HepG2 (cell line): ENCODE measurements around the gene HNRNPM. TPM values are rescaled to one million over a fixed set of nuclear protein-coding genes. Genes with fewer than 3 reads are reported as not detected.

Source experiments
- MXI1 ChIP-seq: IDR thresholded peaks from 3 replicates; pipeline ENCODE4 v1.6.1; 2012; ENCODE audit warnings: low read depth, low read length, inconsistent platforms, borderline replicate concordance
- SIN3B ChIP-seq: fragments of 150-350 bp; IDR thresholded peaks from 2 replicates; pipeline ENCODE4 v1.6.1; 2014; ENCODE audit warnings: low read length
- SMYD3 ChIP-seq: sonication (generic); formaldehyde crosslinking; IDR thresholded peaks from 2 replicates; pipeline ENCODE4 v1.8.1; 2023; ENCODE audit warnings: mild to moderate bottlenecking, missing genetic modification reagents
- SSRP1 ChIP-seq: IDR thresholded peaks from 2 replicates; pipeline ENCODE4 v1.6.1; 2016; ENCODE audit warnings: control low read depth
- ZNF329 ChIP-seq: sonication (generic); formaldehyde crosslinking; IDR thresholded peaks from 2 replicates; pipeline ENCODE4 v1.9.0; 2021; ENCODE audit warnings: low read depth, mild to moderate bottlenecking, missing genetic modification reagents
- ZNF354B ChIP-seq: sonication (generic); formaldehyde crosslinking; IDR thresholded peaks from 2 replicates; pipeline ENCODE4 v1.8.0; 2022; ENCODE audit warnings: mild to moderate bottlenecking, missing genetic modification reagents
- ZNF709 ChIP-seq: sonication (generic); formaldehyde crosslinking; IDR thresholded peaks from 2 replicates; pipeline ENCODE4 v1.5.0; 2020; ENCODE audit warnings: mild to moderate bottlenecking, missing genetic modification reagents
- ZSCAN25 ChIP-seq: sonication (generic); formaldehyde crosslinking; IDR thresholded peaks from 2 replicates; pipeline ENCODE4 v1.8.0; 2022; ENCODE audit warnings: mild to moderate bottlenecking, missing genetic modification reagents
- polyA plus RNA-seq, 8 experiments: library from polyadenylated mRNA; depleted of rRNA in 3 of 8; stranded (reverse) in 7 of 8; unstranded in 1 of 8; fragments of >200 nt; fragmentation: Illumina TruSeq in 4 of 8; extraction: Trizol in 4 of 8; gene quantifications; 2 replicates each; pipeline versions ENCODE4 v1.2.1 to v1.2.3, GENCODE V29; 2011 to 2016; ENCODE audit warnings: low read depth in 4 of 8, missing spikeins in 1 of 8, mixed read lengths in 1 of 8; ENCODE audit not compliant: insufficient read depth in 1 of 8
- total RNA-seq, 5 experiments: library from RNA; depleted of rRNA; stranded (reverse); fragments of >200 nt; fragmentation: Illumina TruSeq; extraction: Trizol; gene quantifications; 2 replicates each; pipeline ENCODE4 v1.2.3, GENCODE V29; 2016; ENCODE audit warnings: low read depth in 1 of 5
- TF ChIP-seq, protein P1 (sequence below): sonication (generic); formaldehyde crosslinking; IDR thresholded peaks from 2 replicates; pipeline ENCODE4 v1.4.0; 2020; ENCODE audit warnings: mild to moderate bottlenecking, missing genetic modification reagents
- TF ChIP-seq, protein P2 (sequence below): sonication (generic); formaldehyde crosslinking; IDR thresholded peaks from 2 replicates; pipeline ENCODE4 v1.4.0; 2020; ENCODE audit warnings: missing genetic modification reagents
- TF ChIP-seq, protein P3 (sequence below): sonication (generic); formaldehyde crosslinking; IDR thresholded peaks from one replicate; pipeline ENCODE4 v1.5.1; 2020; ENCODE audit warnings: mild to moderate bottlenecking, missing genetic modification reagents; ENCODE audit errors: not compliant biosample characterization
- TF ChIP-seq, protein P4 (sequence below): sonication (generic); formaldehyde crosslinking; IDR thresholded peaks from 2 replicates; pipeline ENCODE4 v1.5.0; 2020; ENCODE audit warnings: missing genetic modification reagents

HNRNPM gene
- total and polyA plus RNA-seq, 2 of the 13 experiments (the other 11 are each of a cell fraction or from before 2014, with no cell fraction given): 56.7 to 102 TPM

DNA sequence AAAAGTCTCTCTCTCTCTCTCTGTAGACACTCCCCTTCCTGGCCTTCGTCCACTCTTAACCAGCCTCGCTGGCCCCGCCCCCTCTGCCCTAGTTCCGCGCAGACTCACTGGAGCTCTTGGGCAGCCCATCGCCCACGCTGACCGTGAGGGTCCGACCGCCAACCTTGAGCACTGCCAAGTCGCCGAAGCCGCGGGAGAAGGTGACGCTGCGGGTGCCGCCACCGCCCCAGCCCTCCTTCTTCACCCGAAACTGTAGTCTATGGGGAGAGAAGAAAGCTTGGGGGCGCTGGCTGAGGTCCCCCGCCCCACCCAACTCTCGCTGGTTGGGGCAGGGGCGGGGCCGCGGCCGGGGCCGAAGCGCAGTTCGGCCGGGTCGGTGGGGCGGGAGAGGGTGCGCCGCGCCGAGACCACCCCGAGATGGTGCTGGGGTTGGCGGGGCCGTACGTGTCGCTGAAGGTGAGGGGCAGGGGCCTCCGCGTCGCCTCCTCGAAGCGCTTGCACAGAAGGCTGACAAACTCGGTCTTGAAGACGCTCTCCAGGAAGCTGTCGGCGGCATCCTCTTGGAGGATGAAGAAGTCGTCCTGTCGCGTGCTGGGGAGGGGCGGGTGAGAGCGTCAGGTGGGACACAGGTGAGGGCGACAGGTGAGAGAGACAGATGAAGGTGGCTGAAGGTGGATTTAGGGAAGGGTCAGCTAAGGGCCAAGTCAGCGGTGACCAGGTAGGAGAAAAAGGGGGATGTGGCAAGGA lies 81.7 kb downstream of the HNRNPM start (continued):
- TF ChIP-seq, protein P1, sequence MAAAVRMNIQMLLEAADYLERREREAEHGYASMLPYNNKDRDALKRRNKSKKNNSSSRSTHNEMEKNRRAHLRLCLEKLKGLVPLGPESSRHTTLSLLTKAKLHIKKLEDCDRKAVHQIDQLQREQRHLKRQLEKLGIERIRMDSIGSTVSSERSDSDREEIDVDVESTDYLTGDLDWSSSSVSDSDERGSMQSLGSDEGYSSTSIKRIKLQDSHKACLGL: peak; percentile 66; the same call in 1 of the 2 replicates
- TF ChIP-seq, protein P2, sequence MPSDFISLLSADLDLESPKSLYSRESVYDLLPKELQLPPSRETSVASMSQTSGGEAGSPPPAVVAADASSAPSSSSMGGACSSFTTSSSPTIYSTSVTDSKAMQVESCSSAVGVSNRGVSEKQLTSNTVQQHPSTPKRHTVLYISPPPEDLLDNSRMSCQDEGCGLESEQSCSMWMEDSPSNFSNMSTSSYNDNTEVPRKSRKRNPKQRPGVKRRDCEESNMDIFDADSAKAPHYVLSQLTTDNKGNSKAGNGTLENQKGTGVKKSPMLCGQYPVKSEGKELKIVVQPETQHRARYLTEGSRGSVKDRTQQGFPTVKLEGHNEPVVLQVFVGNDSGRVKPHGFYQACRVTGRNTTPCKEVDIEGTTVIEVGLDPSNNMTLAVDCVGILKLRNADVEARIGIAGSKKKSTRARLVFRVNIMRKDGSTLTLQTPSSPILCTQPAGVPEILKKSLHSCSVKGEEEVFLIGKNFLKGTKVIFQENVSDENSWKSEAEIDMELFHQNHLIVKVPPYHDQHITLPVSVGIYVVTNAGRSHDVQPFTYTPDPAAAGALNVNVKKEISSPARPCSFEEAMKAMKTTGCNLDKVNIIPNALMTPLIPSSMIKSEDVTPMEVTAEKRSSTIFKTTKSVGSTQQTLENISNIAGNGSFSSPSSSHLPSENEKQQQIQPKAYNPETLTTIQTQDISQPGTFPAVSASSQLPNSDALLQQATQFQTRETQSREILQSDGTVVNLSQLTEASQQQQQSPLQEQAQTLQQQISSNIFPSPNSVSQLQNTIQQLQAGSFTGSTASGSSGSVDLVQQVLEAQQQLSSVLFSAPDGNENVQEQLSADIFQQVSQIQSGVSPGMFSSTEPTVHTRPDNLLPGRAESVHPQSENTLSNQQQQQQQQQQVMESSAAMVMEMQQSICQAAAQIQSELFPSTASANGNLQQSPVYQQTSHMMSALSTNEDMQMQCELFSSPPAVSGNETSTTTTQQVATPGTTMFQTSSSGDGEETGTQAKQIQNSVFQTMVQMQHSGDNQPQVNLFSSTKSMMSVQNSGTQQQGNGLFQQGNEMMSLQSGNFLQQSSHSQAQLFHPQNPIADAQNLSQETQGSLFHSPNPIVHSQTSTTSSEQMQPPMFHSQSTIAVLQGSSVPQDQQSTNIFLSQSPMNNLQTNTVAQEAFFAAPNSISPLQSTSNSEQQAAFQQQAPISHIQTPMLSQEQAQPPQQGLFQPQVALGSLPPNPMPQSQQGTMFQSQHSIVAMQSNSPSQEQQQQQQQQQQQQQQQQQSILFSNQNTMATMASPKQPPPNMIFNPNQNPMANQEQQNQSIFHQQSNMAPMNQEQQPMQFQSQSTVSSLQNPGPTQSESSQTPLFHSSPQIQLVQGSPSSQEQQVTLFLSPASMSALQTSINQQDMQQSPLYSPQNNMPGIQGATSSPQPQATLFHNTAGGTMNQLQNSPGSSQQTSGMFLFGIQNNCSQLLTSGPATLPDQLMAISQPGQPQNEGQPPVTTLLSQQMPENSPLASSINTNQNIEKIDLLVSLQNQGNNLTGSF (CRISPR knock-in tag): 0 out of 2 replicates have a peak, but pooled peaks have one; percentile 57
- TF ChIP-seq ZNF354B (CRISPR knock-in tag) (no peak), SMYD3 (CRISPR knock-in tag) (no peak), ZSCAN25 (no peak), MXI1 (peak; percentile 30; the same call in 1 of the 3 replicates), ZNF329 (CRISPR knock-in tag) (no peak), SIN3B (no peak), SSRP1 (CRISPR knock-in tag) (no peak), ZNF709 (CRISPR knock-in tag) (no peak)
- TF ChIP-seq, protein P3, sequence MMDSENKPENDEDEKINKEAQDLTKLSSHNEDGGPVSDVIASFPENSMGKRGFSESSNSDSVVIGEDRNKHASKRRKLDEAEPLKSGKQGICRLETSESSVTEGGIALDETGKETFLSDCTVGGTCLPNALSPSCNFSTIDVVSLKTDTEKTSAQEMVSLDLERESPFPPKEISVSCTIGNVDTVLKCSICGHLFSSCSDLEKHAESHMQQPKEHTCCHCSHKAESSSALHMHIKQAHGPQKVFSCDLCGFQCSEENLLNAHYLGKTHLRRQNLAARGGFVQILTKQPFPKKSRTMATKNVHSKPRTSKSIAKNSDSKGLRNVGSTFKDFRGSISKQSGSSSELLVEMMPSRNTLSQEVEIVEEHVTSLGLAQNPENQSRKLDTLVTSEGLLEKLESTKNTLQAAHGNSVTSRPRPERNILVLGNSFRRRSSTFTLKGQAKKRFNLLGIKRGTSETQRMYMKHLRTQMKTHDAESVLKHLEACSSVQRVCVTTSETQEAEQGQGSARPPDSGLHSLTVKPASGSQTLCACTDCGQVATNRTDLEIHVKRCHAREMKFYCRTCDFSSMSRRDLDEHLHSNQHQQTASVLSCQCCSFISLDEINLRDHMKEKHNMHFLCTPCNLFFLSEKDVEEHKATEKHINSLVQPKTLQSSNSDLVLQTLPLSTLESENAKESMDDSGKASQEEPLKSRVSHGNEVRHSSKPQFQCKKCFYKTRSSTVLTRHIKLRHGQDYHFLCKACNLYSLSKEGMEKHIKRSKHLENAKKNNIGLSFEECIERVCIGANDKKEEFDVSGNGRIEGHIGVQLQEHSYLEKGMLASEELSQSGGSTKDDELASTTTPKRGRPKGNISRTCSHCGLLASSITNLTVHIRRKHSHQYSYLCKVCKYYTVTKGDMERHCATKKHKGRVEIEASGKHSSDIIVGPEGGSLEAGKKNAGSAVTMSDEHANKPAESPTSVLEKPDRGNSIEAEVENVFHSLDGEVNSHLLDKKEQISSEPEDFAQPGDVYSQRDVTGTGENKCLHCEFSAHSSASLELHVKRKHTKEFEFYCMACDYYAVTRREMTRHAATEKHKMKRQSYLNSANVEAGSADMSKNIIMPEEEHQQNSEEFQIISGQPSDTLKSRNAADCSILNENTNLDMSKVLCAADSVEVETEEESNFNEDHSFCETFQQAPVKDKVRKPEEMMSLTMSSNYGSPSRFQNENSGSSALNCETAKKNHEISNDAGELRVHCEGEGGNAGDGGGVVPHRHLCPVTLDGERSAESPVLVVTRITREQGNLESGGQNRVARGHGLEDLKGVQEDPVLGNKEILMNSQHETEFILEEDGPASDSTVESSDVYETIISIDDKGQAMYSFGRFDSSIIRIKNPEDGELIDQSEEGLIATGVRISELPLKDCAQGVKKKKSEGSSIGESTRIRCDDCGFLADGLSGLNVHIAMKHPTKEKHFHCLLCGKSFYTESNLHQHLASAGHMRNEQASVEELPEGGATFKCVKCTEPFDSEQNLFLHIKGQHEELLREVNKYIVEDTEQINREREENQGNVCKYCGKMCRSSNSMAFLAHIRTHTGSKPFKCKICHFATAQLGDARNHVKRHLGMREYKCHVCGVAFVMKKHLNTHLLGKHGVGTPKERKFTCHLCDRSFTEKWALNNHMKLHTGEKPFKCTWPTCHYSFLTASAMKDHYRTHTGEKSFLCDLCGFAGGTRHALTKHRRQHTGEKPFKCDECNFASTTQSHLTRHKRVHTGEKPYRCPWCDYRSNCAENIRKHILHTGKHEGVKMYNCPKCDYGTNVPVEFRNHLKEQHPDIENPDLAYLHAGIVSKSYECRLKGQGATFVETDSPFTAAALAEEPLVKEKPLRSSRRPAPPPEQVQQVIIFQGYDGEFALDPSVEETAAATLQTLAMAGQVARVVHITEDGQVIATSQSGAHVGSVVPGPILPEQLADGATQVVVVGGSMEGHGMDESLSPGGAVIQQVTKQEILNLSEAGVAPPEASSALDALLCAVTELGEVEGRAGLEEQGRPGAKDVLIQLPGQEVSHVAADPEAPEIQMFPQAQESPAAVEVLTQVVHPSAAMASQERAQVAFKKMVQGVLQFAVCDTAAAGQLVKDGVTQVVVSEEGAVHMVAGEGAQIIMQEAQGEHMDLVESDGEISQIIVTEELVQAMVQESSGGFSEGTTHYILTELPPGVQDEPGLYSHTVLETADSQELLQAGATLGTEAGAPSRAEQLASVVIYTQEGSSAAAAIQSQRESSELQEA (CRISPR knock-in tag): no peak
- TF ChIP-seq, protein P4, sequence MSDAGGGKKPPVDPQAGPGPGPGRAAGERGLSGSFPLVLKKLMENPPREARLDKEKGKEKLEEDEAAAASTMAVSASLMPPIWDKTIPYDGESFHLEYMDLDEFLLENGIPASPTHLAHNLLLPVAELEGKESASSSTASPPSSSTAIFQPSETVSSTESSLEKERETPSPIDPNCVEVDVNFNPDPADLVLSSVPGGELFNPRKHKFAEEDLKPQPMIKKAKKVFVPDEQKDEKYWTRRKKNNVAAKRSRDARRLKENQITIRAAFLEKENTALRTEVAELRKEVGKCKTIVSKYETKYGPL (CRISPR knock-in tag): no peak
